HepG2 (cell line): ENCODE results near the gene C17orf58. TPM values are rescaled to one million over a fixed set of nuclear protein-coding genes. Genes with fewer than 3 reads are reported as not detected.

Experiments
- ARID2 ChIP-seq: sonication (generic); formaldehyde crosslinking; IDR thresholded peaks from 2 replicates; pipeline ENCODE4 v1.8.1; 2022; ENCODE audit warnings: mild to moderate bottlenecking, missing genetic modification reagents, borderline replicate concordance
- BRCA1 ChIP-seq: sonication (generic); formaldehyde crosslinking; IDR thresholded peaks from 2 replicates; pipeline ENCODE4 v1.4.0; 2020; ENCODE audit warnings: missing genetic modification reagents
- ESRRA ChIP-seq: sonication (generic); formaldehyde crosslinking; IDR thresholded peaks from 2 replicates; pipeline ENCODE4 v1.5.1; 2020; ENCODE audit warnings: mild to moderate bottlenecking, low read depth, missing genetic modification reagents
- HDAC2 ChIP-seq: sonication (generic); formaldehyde crosslinking; IDR thresholded peaks from 2 replicates; pipeline ENCODE4 v1.4.0; 2020; ENCODE audit warnings: missing genetic modification reagents
- MIXL1 ChIP-seq: IDR thresholded peaks from 2 replicates; pipeline ENCODE4 v1.6.1; 2016
- MLLT10 ChIP-seq: sonication (generic); formaldehyde crosslinking; IDR thresholded peaks from 2 replicates; pipeline ENCODE4 v1.4.0; 2020; ENCODE audit warnings: missing genetic modification reagents
- SMAD9 ChIP-seq: sonication (generic); formaldehyde crosslinking; IDR thresholded peaks from 2 replicates; pipeline ENCODE4 v1.5.1; 2020; ENCODE audit warnings: mild to moderate bottlenecking, missing genetic modification reagents
- STAT5B ChIP-seq: sonication (generic); formaldehyde crosslinking; IDR thresholded peaks from 2 replicates; pipeline ENCODE4 v1.4.0; 2020; ENCODE audit warnings: missing genetic modification reagents
- TOPORS ChIP-seq: sonication (generic); formaldehyde crosslinking; IDR thresholded peaks from 2 replicates; pipeline ENCODE4 v1.8.0; 2023; ENCODE audit warnings: mild to moderate bottlenecking, missing genetic modification reagents
- ZBTB38 ChIP-seq: sonication (generic); formaldehyde crosslinking; IDR thresholded peaks from 2 replicates; pipeline ENCODE4 v1.5.1; 2020; ENCODE audit warnings: mild to moderate bottlenecking, missing genetic modification reagents
- ZC3H4 ChIP-seq: sonication (generic); formaldehyde crosslinking; IDR thresholded peaks from 2 replicates; pipeline ENCODE4 v1.4.0; 2020; ENCODE audit warnings: missing genetic modification reagents, borderline replicate concordance
- ZFY ChIP-seq: sonication (generic); formaldehyde crosslinking; IDR thresholded peaks from 2 replicates; pipeline ENCODE4 v1.4.0; 2020; ENCODE audit warnings: missing genetic modification reagents
- ZNF747 ChIP-seq: sonication (generic); formaldehyde crosslinking; IDR thresholded peaks from 2 replicates; pipeline ENCODE4 v1.8.1; 2023; ENCODE audit warnings: missing genetic modification reagents, mild to moderate bottlenecking, borderline replicate concordance
- ZNF749 ChIP-seq: sonication (generic); formaldehyde crosslinking; IDR thresholded peaks from 2 replicates; pipeline ENCODE4 v1.8.0; 2022; ENCODE audit warnings: mild to moderate bottlenecking, missing genetic modification reagents, moderate library complexity, borderline replicate concordance
- ZNF761 ChIP-seq: sonication (generic); formaldehyde crosslinking; conservative IDR thresholded peaks from 2 replicates; pipeline ENCODE4 v1.4.0; 2020; ENCODE audit warnings: mild to moderate bottlenecking, missing genetic modification reagents
- ZNF773 ChIP-seq: sonication (generic); formaldehyde crosslinking; IDR thresholded peaks from 2 replicates; pipeline ENCODE4 v1.4.0; 2020; ENCODE audit warnings: missing genetic modification reagents, borderline replicate concordance
- polyA plus RNA-seq, 8 experiments: library from polyadenylated mRNA; depleted of rRNA in 3 of 8; stranded (reverse) in 7 of 8; unstranded in 1 of 8; fragments of >200 nt; fragmentation: Illumina TruSeq in 4 of 8; extraction: Trizol in 4 of 8; gene quantifications; 2 replicates each; pipeline versions ENCODE4 v1.2.1 to v1.2.3, GENCODE V29; 2011 to 2016; ENCODE audit warnings: low read depth in 4 of 8, missing spikeins in 1 of 8, mixed read lengths in 1 of 8; ENCODE audit not compliant: insufficient read depth in 1 of 8
- total RNA-seq, 5 experiments: library from RNA; depleted of rRNA; stranded (reverse); fragments of >200 nt; fragmentation: Illumina TruSeq; extraction: Trizol; gene quantifications; 2 replicates each; pipeline ENCODE4 v1.2.3, GENCODE V29; 2016; ENCODE audit warnings: low read depth in 1 of 5
- TF ChIP-seq, protein P1 (sequence below): sonication (generic); formaldehyde crosslinking; IDR thresholded peaks from 2 replicates; pipeline ENCODE4 v1.4.0; 2020; ENCODE audit warnings: missing genetic modification reagents
- TF ChIP-seq, protein P2 (sequence below): IDR thresholded peaks from 2 replicates; pipeline ENCODE4 v1.6.1; 2016; ENCODE audit warnings: low read depth
- TF ChIP-seq, protein P3 (sequence below): IDR thresholded peaks from 2 replicates; pipeline ENCODE4 v1.6.1; 2016
- TF ChIP-seq, protein P4 (sequence below): sonication (generic); formaldehyde crosslinking; IDR thresholded peaks from 2 replicates; pipeline ENCODE4 v1.8.1; 2023; ENCODE audit warnings: missing genetic modification reagents, inconsistent platforms, borderline replicate concordance

The C17orf58 gene
- total and polyA plus RNA-seq, 2 of the 13 experiments (the other 11 are each of a cell fraction or from before 2014, with no cell fraction given), result 15.6 to 15.8 TPM

DNA sequence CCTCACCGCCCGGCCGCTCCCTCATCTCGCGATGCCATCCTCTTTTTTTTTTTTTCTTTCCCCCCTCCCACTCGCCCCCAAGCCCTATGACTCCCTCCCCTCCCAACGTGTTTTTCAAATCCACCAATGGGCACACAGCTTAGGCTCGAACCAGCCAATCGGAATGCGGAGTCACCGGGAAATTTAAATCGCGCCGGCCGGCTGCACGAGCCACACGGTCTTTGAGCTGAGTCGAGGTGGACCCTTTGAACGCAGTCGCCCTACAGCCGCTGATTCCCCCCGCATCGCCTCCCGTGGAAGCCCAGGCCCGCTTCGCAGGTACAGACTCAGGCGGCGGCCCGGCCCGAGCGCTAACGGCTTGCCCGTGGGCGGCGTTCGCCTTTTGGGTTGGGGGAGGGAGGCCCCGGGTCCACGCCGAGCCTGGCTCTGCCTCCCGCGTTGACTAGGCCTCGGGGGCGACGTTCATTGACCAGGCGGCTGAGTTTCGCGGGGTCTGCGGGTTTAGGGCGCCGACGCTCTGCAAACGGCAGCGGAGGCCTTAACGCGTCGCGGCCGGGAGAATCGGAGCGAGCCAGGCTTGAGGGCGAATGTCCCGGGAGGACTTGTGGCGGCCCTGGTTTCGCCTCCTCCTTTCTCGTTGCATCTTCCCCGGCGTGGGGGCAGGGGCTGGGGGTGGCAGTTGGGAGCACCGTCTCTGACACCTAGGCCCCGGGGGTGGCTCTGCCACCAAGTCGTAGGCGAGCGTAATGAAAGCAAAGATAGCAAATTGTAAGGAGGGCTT, 39.4 kb upstream of the C17orf58 start, which contains the start of gene KPNA2 (continued):
- TF ChIP-seq, protein P1, sequence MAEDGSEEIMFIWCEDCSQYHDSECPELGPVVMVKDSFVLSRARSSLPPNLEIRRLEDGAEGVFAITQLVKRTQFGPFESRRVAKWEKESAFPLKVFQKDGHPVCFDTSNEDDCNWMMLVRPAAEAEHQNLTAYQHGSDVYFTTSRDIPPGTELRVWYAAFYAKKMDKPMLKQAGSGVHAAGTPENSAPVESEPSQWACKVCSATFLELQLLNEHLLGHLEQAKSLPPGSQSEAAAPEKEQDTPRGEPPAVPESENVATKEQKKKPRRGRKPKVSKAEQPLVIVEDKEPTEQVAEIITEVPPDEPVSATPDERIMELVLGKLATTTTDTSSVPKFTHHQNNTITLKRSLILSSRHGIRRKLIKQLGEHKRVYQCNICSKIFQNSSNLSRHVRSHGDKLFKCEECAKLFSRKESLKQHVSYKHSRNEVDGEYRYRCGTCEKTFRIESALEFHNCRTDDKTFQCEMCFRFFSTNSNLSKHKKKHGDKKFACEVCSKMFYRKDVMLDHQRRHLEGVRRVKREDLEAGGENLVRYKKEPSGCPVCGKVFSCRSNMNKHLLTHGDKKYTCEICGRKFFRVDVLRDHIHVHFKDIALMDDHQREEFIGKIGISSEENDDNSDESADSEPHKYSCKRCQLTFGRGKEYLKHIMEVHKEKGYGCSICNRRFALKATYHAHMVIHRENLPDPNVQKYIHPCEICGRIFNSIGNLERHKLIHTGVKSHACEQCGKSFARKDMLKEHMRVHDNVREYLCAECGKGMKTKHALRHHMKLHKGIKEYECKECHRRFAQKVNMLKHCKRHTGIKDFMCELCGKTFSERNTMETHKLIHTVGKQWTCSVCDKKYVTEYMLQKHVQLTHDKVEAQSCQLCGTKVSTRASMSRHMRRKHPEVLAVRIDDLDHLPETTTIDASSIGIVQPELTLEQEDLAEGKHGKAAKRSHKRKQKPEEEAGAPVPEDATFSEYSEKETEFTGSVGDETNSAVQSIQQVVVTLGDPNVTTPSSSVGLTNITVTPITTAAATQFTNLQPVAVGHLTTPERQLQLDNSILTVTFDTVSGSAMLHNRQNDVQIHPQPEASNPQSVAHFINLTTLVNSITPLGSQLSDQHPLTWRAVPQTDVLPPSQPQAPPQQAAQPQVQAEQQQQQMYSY, result peak; percentile 63
- TF ChIP-seq ZC3H4 (CRISPR knock-in tag), result 0 out of 2 replicates have a peak, but pooled peaks have one; percentile 40
- peak; percentile 98 for TF ChIP-seq ARID2 (CRISPR knock-in tag)
- TF ChIP-seq TOPORS, result peak; percentile 86; the same call in 1 of the 2 replicates
- TF ChIP-seq MLLT10 (CRISPR knock-in tag), result peak; percentile 81; the same call in 1 of the 2 replicates
- peak; percentile 83; the same call in 1 of the 2 replicates for TF ChIP-seq SMAD9 (CRISPR knock-in tag)
- TF ChIP-seq STAT5B (CRISPR knock-in tag), result no peak
- TF ChIP-seq, protein P2, sequence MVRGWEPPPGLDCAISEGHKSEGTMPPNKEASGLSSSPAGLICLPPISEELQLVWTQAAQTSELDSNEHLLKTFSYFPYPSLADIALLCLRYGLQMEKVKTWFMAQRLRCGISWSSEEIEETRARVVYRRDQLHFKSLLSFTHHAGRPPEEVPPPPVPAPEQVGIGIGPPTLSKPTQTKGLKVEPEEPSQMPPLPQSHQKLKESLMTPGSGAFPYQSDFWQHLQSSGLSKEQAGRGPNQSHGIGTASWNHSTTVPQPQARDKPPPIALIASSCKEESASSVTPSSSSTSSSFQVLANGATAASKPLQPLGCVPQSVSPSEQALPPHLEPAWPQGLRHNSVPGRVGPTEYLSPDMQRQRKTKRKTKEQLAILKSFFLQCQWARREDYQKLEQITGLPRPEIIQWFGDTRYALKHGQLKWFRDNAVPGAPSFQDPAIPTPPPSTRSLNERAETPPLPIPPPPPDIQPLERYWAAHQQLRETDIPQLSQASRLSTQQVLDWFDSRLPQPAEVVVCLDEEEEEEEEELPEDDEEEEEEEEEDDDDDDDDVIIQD (CRISPR knock-in tag), result peak; percentile 76
- TF ChIP-seq ZBTB38 (CRISPR knock-in tag), result peak; percentile 77; the same call in 1 of the 2 replicates
- TF ChIP-seq, protein P3, sequence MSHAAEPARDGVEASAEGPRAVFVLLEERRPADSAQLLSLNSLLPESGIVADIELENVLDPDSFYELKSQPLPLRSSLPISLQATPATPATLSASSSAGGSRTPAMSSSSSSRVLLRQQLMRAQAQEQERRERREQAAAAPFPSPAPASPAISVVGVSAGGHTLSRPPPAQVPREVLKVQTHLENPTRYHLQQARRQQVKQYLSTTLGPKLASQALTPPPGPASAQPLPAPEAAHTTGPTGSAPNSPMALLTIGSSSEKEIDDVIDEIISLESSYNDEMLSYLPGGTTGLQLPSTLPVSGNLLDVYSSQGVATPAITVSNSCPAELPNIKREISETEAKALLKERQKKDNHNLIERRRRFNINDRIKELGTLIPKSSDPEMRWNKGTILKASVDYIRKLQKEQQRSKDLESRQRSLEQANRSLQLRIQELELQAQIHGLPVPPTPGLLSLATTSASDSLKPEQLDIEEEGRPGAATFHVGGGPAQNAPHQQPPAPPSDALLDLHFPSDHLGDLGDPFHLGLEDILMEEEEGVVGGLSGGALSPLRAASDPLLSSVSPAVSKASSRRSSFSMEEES (CRISPR knock-in tag), result no peak; the same call in 1 of the 2 replicates
- TF ChIP-seq HDAC2 (CRISPR knock-in tag), result peak; percentile 65; the same call in 1 of the 2 replicates
- TF ChIP-seq ZNF747, result peak; percentile 89; the same call in 1 of the 2 replicates
- TF ChIP-seq ZNF761 (CRISPR knock-in tag), result 0 out of 2 replicates have a peak, but pooled peaks have one; percentile 73
- TF ChIP-seq ZFY (CRISPR knock-in tag), result peak; percentile 99
- TF ChIP-seq, protein P4, sequence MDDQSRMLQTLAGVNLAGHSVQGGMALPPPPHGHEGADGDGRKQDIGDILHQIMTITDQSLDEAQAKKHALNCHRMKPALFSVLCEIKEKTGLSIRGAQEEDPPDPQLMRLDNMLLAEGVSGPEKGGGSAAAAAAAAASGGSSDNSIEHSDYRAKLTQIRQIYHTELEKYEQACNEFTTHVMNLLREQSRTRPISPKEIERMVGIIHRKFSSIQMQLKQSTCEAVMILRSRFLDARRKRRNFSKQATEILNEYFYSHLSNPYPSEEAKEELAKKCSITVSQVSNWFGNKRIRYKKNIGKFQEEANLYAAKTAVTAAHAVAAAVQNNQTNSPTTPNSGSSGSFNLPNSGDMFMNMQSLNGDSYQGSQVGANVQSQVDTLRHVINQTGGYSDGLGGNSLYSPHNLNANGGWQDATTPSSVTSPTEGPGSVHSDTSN (CRISPR knock-in tag), result no peak; the same call in 1 of the 2 replicates
- TF ChIP-seq BRCA1 (CRISPR knock-in tag), result peak; percentile 93
- 0 out of 2 replicates have a peak, but pooled peaks have one; percentile 53 for TF ChIP-seq ZNF749 (CRISPR knock-in tag)
- peak; percentile 96; the same call in 1 of the 2 replicates for TF ChIP-seq ZNF773 (CRISPR knock-in tag)
- TF ChIP-seq MIXL1 (CRISPR knock-in tag), result 0 out of 2 replicates have a peak, but pooled peaks have one; percentile 11
- peak; percentile 80 for TF ChIP-seq ESRRA
